ENCODE results near the gene SOBP. TPM values are rescaled to one million over a fixed set of nuclear protein-coding genes. Genes with fewer than 3 reads are reported as not detected.
A peak's percentile ranks its signal among the peaks of the same experiment; 100 is the strongest.
"Not testable (repeated sequence)": the region's sequence is repeated elsewhere in the genome, so short reads cannot be mapped to it uniquely, and the experiment has no call there.

Gene SOBP
- total RNA-seq, 3 donors from 2014 or later = 1.1 to 2.1 (median 1.8) TPM

- Mint-ChIP-seq H3K27me3 (ENCODE audit: low read depth) (peaks cover 18% of the 10 kb centered on the region), H3K4me3 (no peak overlapping the region), H3K9me3 (no peaks in the 10 kb centered on the region), H3K36me3 (ENCODE audit: insufficient read depth) (no peaks in the 10 kb centered on the region), H3K4me1 (ENCODE audit: low read depth) (no peaks in the 10 kb centered on the region)
- ATAC-seq (no peak), DNase-seq (no peak)
These were observed 16.3 kb upstream of the SOBP start for GRCh38 chr6:107473660-107474059.

GRCh38 chr6:107475360-107475759 is 14.6 kb upstream of the SOBP start:
- not testable (repeated sequence) for H3K9me3 Mint-ChIP-seq; DNase-seq; H3K4me1 Mint-ChIP-seq (ENCODE audit: low read depth); H3K36me3 Mint-ChIP-seq (ENCODE audit: insufficient read depth); ATAC-seq; H3K4me3 Mint-ChIP-seq
- H3K27me3 Mint-ChIP-seq (ENCODE audit: low read depth) = peaks cover 18% of the 10 kb centered on the region

DNA sequence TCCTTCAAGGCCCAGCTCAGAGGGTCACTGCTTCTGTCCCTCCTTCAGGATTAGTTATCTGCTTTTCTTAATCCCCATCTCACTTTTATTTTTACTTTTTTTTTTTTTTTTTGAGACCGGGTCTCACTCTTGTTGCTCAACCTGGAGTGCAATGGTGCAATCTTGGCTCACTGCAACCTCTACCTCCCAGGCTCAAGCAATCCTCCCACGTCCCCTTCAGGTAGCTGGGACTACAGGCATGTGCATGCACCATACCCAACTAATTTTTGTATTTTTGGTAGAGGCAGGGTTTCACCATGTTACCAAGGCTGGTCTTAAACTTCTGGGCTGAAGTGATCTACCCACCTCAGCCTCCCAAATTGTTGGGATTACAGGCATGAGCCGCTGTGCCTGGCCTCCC is 14.1 kb upstream of the SOBP start:
- not testable (repeated sequence) for ATAC-seq; H3K4me3 Mint-ChIP-seq; H3K9me3 Mint-ChIP-seq; H3K36me3 Mint-ChIP-seq (ENCODE audit: insufficient read depth); DNase-seq; H3K4me1 Mint-ChIP-seq (ENCODE audit: low read depth)
- H3K27me3 Mint-ChIP-seq (ENCODE audit: low read depth) = peaks cover 22% of the 10 kb centered on the region

DNA sequence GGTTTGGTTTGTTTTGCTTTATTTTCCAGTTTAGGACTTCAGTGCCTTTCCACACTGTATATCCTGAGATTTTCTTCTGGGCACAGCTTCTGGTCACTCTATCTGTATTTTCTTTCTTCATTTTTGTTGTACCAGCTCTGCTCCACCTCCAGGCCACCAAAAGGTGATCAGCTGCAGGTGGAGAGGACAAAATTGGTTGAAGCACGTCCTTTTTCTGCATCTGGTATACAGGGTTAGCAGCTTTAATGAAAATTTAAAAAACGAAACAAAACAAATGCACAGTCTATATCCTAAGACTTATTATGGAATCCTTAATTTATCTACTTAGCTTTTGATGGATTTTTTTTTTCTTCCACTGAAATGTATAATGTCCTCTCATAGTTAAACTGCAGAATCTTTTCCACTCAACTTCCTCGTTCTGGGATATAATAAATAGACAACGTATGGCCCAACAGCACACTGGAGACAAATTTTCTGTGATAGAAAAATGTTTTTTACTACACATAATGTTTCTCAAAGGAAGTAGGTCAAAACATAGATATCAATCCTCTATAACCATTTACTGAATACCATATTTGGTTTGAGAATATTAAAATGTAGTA is 10.7 kb upstream of the SOBP start:
- H3K4me1 Mint-ChIP-seq (ENCODE audit: low read depth) = no peaks in the 10 kb centered on the region
- ATAC-seq = no peak

DNA sequence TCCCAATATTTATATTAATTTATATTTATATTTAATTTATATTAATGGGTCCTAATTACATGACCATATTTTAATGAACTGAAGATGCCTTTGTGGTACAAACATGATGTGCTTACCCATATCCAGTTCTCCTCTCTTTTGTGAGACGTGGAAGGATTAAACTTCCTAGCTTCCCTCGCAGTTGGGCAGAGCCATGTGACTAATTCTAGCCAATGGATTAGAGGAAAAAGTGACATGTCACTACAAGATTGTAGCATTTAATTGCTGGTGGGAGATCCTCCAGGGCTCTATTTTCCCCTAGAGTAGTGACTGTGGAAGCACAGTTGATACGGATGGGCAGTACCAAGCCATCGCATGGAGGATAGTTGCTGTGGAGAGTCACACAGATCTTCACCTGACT is 4.8 kb upstream of the SOBP start:
- Mint-ChIP-seq H3K4me3 (no peak overlapping the region), H3K36me3 (ENCODE audit: insufficient read depth) (no peaks in the 10 kb centered on the region), H3K27me3 (ENCODE audit: low read depth) (peaks cover 67% of the 10 kb centered on the region), H3K9me3 (no peaks in the 10 kb centered on the region), H3K4me1 (ENCODE audit: low read depth) (peaks cover 12% of the 10 kb centered on the region)
- ATAC-seq (no peak), DNase-seq (no peak)

More for the DNA sequence above, 10.7 kb upstream of the SOBP start:
- Mint-ChIP-seq H3K27me3 (ENCODE audit: low read depth) (peaks cover 34% of the 10 kb centered on the region), H3K4me3 (no peak overlapping the region), H3K36me3 (ENCODE audit: insufficient read depth) (no peaks in the 10 kb centered on the region), H3K9me3 (no peaks in the 10 kb centered on the region)
- DNase-seq = no peak

DNA sequence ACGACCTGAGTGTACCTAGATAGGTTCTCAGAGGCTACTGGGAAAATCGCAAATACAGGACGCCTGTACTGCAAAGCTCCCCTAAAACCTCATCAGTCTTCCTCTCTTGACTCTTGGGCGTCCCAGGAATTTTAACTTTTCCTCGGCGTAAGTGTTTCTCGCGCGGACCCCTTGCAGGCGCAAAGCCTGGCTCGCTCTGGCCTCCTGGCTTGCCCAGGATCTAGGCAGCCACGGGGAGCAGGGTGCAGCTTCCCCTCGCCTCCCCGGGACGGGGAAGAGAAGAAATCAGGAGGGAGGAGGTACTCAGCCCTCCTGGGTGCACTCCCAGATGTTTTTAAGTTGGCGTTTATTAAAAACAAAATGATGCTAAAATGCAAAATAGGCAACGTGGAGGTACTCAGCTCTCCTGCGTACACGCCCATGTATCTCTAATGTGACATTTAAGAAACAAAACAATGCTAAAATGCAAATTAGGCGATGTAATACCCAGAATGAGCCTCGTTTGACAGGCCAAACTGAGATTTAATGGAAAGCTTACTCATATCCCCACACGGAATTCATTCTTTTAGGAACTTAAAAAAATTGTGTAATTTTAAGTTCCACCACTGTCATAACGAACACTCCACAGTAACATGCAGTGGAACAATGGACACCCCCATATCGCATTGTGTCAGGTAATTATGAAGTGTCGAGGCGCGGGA is 1.6 kb upstream of the SOBP start:
- Mint-ChIP-seq H3K4me3 (peak overlapping the region; percentile 83), H3K27me3 (ENCODE audit: low read depth) (peaks cover 64% of the 10 kb centered on the region), H3K36me3 (ENCODE audit: insufficient read depth) (no peaks in the 10 kb centered on the region), H3K9me3 (no peaks in the 10 kb centered on the region), H3K4me1 (ENCODE audit: low read depth) (peaks cover 20% of the 10 kb centered on the region)
- ATAC-seq (no peak), DNase-seq (no peak)

DNA sequence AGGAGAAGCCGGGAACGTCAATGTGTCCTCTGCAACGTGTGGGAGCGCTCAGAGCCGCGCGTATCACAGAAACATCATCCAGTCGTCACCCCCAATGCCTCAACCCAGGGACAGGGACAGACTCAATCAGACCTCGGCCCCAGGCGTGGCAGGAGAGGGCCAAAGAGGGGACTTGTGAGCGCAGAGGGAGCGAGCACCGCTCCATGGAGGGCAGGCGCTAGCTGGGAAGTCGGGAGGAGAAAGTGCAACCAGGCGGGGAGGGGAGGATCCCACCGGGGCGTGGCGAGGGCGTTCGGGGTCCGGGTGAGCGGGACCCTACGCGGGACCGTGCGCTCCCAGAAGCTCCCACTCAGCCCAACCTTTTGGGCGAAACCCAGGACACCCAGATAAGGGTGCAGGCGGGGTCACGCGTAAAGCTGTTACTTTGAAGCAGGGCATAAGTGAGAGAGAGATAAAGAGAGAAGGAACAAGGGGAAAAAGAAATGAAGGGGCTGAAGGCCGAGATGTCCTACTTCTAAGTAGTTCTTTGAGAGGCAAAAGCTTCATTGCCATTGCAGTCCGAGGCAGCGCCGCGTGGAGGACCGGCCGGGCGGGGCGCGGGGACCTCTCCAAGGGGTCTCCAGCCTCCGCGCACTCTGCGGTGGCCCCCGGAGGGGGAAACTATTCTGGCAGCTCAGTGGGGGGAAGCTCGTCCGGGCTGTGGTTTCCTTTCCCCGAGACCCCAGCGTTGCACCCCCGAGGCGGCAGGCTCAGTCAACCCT is 862 bp upstream of the SOBP start:
- Mint-ChIP-seq H3K36me3 (ENCODE audit: insufficient read depth) (no peaks in the 10 kb centered on the region), H3K9me3 (no peaks in the 10 kb centered on the region), H3K27me3 (ENCODE audit: low read depth) (peaks cover 62% of the 10 kb centered on the region), H3K4me1 (ENCODE audit: low read depth) (peaks cover 20% of the 10 kb centered on the region), H3K4me3 (peak overlapping the region; percentile 83)
- DNase-seq (peak; percentile 8), ATAC-seq (peak; percentile 11 to 21)

DNA sequence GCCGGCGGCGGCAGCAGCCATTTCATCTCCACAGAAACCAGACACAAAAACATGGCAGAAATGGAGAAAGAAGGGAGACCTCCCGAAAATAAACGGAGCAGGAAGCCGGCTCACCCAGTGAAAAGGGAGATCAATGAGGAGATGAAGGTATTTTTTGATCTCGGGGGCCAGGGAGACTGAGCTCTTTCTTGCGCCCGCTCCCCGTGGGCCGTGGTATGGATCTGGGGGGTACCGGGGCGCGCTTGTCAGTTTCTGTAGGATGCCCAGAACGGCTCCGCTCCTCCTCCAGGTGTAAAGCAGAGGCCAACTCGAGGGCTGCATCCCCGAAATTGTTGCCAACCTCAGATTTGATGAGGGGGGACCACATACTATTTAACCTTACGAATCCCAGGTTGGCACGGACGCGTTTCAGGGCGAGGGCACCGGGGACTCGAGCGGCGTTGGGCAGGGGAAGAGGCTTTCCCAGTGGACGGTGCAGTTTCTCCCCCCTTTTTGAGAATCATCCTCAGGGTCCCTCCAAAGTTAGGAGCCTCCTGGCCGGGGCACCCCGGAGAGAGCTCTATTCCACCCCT is 735 bp downstream of the SOBP start:
- ATAC-seq = peak in 1 of 2 donors; percentile 7
- Mint-ChIP-seq H3K27me3 (ENCODE audit: low read depth) (peaks cover 59% of the 10 kb centered on the region), H3K9me3 (no peaks in the 10 kb centered on the region), H3K36me3 (ENCODE audit: insufficient read depth) (no peaks in the 10 kb centered on the region), H3K4me1 (ENCODE audit: low read depth) (peaks cover 20% of the 10 kb centered on the region), H3K4me3 (peak overlapping the region; percentile 80)
- DNase-seq = peak; percentile 6

- ATAC-seq (no peak), DNase-seq (no peak)
- Mint-ChIP-seq H3K4me1 (ENCODE audit: low read depth) (peaks cover 20% of the 10 kb centered on the region), H3K27me3 (ENCODE audit: low read depth) (peaks cover 55% of the 10 kb centered on the region), H3K36me3 (ENCODE audit: insufficient read depth) (no peaks in the 10 kb centered on the region), H3K9me3 (no peaks in the 10 kb centered on the region), H3K4me3 (peak overlapping the region; percentile 80)
These were observed 1.3 kb downstream of the SOBP start for GRCh38 chr6:107491138-107491609.

GRCh38 chr6:107491760-107492660 is 2.1 kb downstream of the SOBP start:
- DNase-seq = no peak
- Mint-ChIP-seq H3K9me3 (no peaks in the 10 kb centered on the region), H3K27me3 (ENCODE audit: low read depth) (peaks cover 48% of the 10 kb centered on the region), H3K4me1 (ENCODE audit: low read depth) (peaks cover 20% of the 10 kb centered on the region), H3K4me3 (peak overlapping the region; percentile 80), H3K36me3 (ENCODE audit: insufficient read depth) (no peaks in the 10 kb centered on the region)
- no peak for ATAC-seq

GRCh38 chr6:107493158-107494057 is 3.5 kb downstream of the SOBP start:
- Mint-ChIP-seq H3K9me3 (no peaks in the 10 kb centered on the region), H3K36me3 (ENCODE audit: insufficient read depth) (no peaks in the 10 kb centered on the region), H3K4me3 (no peak overlapping the region), H3K4me1 (ENCODE audit: low read depth) (peaks cover 14% of the 10 kb centered on the region), H3K27me3 (ENCODE audit: low read depth) (peaks cover 37% of the 10 kb centered on the region)
- DNase-seq (no peak), ATAC-seq (no peak)

DNA sequence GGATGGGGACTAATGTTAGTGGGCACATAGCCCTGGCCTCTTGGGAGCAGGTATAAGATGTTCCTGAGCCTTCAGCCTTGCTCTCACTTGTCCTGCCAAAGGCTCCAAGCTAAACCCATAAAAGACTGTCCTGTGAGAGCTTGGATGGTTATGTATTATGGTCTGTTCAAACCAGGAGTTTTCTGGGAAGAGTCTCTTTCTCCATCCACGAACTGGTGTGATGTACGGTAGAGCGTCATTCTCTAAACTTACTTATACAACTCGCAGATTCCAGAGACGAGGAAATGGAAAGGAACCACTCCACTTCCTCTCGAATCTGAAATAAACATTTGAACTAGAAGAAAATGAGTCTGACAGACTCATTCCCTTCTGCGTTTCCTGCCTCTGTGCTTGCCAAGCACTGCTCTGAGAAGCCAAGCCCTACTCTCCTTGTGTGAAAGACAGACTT is 5.3 kb downstream of the SOBP start:
- DNase-seq (no peak), ATAC-seq (no peak)
- no peak overlapping the region for H3K4me3 Mint-ChIP-seq

DNA sequence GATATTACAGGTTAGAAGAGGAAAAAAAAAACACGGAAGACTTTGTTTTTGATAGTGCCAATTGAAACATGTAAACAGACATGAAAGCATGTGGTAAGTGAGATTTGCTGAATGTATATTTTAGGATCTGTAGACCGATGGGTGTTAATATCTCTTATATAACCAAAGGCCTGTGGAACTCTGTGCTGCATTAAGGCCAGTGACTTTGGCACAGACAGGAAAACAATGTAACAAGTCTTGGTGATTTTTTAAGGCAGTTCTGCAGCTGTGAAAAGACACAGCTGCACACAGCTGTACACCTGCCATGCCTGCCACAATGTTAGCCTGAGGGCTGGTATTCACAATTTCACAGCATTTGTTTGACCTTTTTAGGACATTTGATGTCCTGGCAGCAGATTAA is 6.1 kb downstream of the SOBP start:
- Mint-ChIP-seq H3K4me1 (ENCODE audit: low read depth) (peaks cover 3% of the 10 kb centered on the region), H3K9me3 (no peaks in the 10 kb centered on the region), H3K27me3 (ENCODE audit: low read depth) (peaks cover 24% of the 10 kb centered on the region), H3K4me3 (no peak overlapping the region), H3K36me3 (ENCODE audit: insufficient read depth) (no peaks in the 10 kb centered on the region)
- ATAC-seq (no peak), DNase-seq (no peak)

More for the DNA sequence above, 5.3 kb downstream of the SOBP start:
- Mint-ChIP-seq H3K27me3 (ENCODE audit: low read depth) (peaks cover 32% of the 10 kb centered on the region), H3K4me1 (ENCODE audit: low read depth) (peaks cover 8% of the 10 kb centered on the region), H3K9me3 (no peaks in the 10 kb centered on the region), H3K36me3 (ENCODE audit: insufficient read depth) (no peaks in the 10 kb centered on the region)
